ENCODE measurements around the gene CNIH1.
"Not testable (repeated sequence)": the region's sequence is repeated elsewhere in the genome, so short reads cannot be mapped to it uniquely, and the experiment has no call there.

The CNIH1 gene

DNA sequence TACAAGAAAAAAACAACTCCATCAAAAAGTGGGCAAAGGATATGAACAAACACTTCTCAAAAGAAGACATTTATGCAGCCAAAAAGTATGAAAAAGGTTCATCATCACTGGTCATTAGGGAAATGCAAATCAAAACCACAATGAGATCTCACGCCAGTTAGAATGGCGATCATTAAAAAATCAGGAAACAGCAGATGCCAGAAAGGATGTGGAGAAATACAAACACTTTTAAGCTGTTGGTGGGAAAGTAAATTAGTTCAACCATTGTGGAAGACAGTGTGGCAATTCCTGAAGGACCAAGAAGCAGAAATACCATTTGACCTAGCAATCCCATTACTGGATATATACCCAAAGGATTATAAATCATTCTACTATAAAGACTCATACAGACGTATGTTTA, 60.6 kb downstream of the CNIH1 start:
- not testable (repeated sequence) for DNase-seq (ENCODE audit: low spot score)

DNA sequence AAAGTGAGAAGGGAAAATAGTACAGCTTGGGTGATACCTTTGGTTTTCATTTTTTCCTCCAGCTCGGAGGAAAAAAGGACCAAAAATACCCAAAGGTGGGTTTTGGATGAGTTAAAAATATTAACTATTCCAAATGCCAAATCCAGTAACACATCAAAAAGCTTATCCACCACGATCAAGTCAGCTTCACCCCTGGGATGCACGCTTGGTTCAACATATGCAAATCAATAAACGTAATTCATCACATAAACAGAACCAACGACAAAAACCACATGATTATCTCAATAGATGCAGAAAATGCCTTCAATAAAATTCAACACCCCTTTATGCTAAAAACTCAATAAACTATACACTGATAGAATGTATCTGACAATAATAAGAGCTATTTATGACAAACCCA, 62.3 kb downstream of the CNIH1 start:
- not testable (repeated sequence) for DNase-seq (ENCODE audit: low spot score)

DNA sequence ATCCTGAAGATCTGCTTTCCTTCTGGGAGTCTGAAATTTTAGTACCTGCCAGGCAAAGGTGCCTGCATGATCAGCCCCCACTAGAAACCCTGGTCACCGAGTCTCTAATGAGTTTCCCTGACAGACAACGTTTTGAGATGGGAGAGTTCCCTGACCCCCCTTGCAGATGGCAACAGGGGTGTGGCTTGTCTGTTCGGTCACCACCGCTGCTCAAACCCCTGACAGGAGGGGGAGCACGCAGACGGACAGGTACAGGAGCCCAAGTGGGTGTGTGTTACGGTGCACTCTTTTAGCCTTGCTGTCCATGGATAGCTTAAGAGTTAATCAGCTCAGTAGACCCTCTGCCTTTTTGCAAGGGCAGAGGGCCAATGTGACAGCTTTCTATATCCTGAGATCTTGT, 63.7 kb downstream of the CNIH1 start:
- DNase-seq (ENCODE audit: low spot score), result no peak

DNA sequence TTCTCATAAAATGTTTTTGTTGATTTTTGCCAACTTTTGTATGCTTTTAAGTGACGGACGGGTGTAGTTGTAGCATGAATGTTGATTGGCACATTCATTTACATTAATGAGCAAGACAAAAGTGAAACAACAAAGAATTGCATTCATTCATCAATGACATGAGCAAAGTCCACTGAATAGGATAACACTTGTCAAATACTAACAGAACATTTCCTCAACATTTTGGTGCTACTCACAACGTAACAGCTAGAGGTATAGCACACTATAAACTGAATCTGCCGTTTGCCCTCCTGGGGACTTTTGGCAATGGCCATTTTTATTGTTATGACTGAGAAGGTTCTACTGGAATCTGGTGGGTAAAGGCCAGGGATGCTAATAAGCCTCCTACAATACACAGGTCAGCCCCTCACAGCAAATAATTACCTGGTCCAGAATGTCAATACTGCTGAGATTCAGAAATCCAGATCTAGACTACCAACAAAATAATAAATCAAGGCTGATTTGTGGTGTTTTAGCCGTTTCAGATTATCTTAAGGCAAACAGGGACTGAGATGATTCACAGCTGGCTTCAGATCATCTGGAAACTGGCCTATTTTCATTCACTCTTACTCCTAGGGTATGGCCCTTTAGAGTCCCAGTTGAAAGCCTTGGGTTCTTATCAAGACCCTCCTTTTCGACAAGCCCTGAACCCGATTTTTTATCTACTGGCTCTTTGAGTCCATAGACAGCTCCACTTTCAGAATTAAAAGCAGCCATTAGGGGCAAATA, 66.9 kb downstream of the CNIH1 start:
- DNase-seq (ENCODE audit: low spot score), result no peak
